Mesodermal cell (in vitro differentiated cells): ENCODE measurements around the gene SLC39A9.

Source experiments
- H3K27ac ChIP-seq: 2 replicates; pipeline ENCODE4 v1.7.0; 2013; ENCODE audit warnings: mild to moderate bottlenecking, low read depth, low read length, moderate library complexity; ENCODE audit not compliant: severe bottlenecking
- H3K36me3 ChIP-seq: 2 replicates; pipeline ENCODE4 v1.7.1; 2013; ENCODE audit warnings: mild to moderate bottlenecking, low read length, moderate library complexity; ENCODE audit not compliant: control insufficient read depth, insufficient read depth
- H3K4me1 ChIP-seq: one replicate; pipeline ENCODE4 v1.7.1; 2013; ENCODE audit warnings: mild to moderate bottlenecking, low read length; ENCODE audit not compliant: insufficient read depth, control insufficient read depth, poor library complexity, severe bottlenecking
- H3K4me3 ChIP-seq: 2 replicates; pipeline ENCODE4 v1.7.0; 2013; ENCODE audit warnings: low read length, control low read depth, mild to moderate bottlenecking; ENCODE audit not compliant: insufficient read depth, poor library complexity, severe bottlenecking; ENCODE audit errors: extremely low read depth
- H3K9me3 ChIP-seq: 2 replicates; pipeline ENCODE4 v1.7.1; 2013; ENCODE audit warnings: mild to moderate bottlenecking, low read length, moderate library complexity; ENCODE audit not compliant: control insufficient read depth
- WGBS, 2 experiments: methylation state at CpG; one replicate each; pipeline ENCODE4 v1.1.5; 2013; ENCODE audit warnings: missing lambda C conversion rate in 2 of 2; ENCODE audit not compliant: insufficient coverage in 2 of 2; 5-methylcytosine and 5-hydroxymethylcytosine counted together

The SLC39A9 gene

DNA sequence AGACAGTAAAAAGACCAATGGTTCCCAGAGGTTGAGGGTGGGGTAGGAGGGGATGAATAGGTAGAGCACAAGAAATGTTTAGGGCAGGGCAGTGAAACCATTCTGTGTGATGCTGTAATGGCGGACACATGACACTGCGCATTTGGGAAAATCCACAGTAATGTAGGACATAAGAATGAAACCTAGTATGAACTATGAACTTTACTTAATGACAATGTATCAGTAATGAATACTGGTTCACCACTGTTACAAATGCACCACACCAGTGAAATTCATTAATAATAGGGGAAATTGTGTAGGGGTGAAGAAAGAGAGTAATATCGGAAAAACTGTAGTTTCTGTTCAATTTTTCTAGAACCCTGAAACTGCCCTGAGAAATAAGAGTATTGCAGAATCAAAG, 6.0 kb upstream of the SLC39A9 start:
- Histone ChIP-seq H3K36me3 (peaks cover 94% of the 10 kb centered on the region), H3K4me3 (no peak overlapping the region), H3K4me1 (peaks cover 5% of the 10 kb centered on the region), H3K9me3 (no peaks in the 10 kb centered on the region), H3K27ac (no peak overlapping the region)
- WGBS, 2 experiments, result 100% methylated on average over 2 of the region's 3 CpGs; no CpG with 5 or more reads in 1 of the 2 experiments

DNA sequence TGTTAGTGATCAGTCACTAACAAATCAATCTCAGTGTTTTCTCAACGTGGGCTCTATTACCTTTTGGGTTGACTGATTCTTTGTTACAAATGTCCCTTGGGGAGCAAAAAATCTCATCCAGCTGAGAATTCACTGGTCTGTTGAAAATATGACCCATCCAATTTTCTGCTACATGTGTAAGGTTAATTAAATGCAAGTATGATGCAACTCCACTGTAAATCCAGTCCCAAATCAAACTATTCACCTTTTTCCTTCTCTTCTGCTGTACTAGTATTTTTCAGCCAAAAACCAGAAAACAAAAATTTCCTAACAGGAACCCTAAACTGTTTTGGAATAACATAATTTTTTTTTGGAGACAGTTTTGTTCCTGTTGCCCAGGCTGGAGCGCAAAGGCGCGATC, 2.6 kb upstream of the SLC39A9 start:
- peaks cover 61% of the 10 kb centered on the region for H3K36me3 ChIP-seq

DNA sequence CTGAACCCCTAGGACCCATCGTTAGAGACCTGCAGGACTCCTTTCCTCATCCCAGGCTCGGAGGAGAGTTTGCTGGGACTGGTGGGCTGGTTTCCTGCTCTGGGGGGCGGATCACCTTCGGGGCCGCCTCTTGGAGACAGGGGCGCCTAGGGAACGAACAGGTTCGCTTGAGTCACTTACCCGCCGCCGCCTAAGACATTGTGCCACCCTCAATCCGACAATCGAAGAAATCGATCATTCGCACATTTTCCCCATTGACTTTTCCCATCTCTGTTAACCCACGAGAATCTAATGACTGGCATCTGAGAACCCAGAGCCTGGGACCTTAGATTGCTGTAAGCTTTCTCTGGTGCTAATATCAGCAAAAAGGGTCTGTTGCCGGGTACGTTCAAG, 322 bp downstream of the SLC39A9 start:
- 1 to 2% methylated on average over 15 to 16 of the region's 18 CpGs for WGBS, 2 experiments
- Histone ChIP-seq H3K36me3 (peaks cover 36% of the 10 kb centered on the region), H3K4me1 (peaks cover 10% of the 10 kb centered on the region), H3K4me3 (peak overlapping the region; percentile 91), H3K9me3 (no peaks in the 10 kb centered on the region), H3K27ac (peak overlapping the region; percentile 81)

More for the DNA sequence above, 2.6 kb upstream of the SLC39A9 start:
- H3K27ac ChIP-seq, result no peak overlapping the region
- 96 to 100% methylated on average over 3 of the region's 4 CpGs for WGBS, 2 experiments
- no peaks in the 10 kb centered on the region for H3K9me3 ChIP-seq
- H3K4me1 ChIP-seq, result peaks cover 10% of the 10 kb centered on the region
- H3K4me3 ChIP-seq, result no peak overlapping the region

DNA sequence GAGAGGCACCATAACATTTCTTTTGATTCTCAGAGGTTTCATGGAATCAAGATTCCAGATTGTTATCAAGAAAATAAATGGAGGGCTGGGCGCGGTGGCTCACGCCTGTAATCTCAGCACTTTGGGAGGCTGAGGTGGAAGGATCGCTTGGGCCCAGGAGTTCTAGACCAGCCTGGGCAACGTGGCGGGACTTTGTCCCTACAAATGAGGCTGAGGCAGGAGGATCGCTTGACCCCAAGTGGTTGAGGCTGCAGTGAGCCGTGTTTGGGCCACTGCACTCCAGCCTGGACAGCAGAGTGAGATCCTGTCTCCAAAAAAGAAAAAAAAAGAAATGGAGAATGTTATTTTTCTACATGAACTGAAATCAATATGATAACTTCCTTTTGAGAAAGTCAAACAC, 1.3 kb downstream of the SLC39A9 start:
- Histone ChIP-seq H3K27ac (no peak overlapping the region), H3K4me3 (peak overlapping the region; percentile 91), H3K36me3 (peaks cover 33% of the 10 kb centered on the region), H3K9me3 (no peaks in the 10 kb centered on the region), H3K4me1 (peaks cover 10% of the 10 kb centered on the region)
- WGBS, 2 experiments, result 93 to 95% methylated on average over 8 of the region's 8 CpGs

DNA sequence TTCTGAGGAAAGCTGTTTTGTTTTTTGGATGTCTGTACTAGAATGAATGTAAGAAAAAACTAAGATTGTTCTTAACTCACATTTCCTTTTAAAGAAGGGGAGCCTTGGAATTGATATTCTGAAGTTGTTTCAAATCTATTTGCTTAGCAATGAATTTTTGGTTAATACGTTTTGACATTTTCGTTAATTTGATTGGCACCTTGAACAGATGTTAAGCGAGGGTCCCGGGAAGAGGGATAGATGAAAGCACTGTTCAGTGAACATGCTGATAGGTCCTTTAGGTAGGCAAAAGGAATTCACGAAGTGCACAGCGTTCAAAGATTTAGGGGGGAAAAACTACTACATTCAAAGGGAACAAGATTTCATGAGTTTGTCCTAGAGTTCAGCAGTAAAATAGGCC, 1.7 kb downstream of the SLC39A9 start:
- 87 to 90% methylated on average over 6 of the region's 6 CpGs for WGBS, 2 experiments
- peaks cover 10% of the 10 kb centered on the region for H3K4me1 ChIP-seq
- H3K9me3 ChIP-seq, result no peaks in the 10 kb centered on the region
- H3K4me3 ChIP-seq, result peak overlapping the region; percentile 91
- H3K27ac ChIP-seq, result no peak overlapping the region
- H3K36me3 ChIP-seq, result peaks cover 29% of the 10 kb centered on the region

DNA sequence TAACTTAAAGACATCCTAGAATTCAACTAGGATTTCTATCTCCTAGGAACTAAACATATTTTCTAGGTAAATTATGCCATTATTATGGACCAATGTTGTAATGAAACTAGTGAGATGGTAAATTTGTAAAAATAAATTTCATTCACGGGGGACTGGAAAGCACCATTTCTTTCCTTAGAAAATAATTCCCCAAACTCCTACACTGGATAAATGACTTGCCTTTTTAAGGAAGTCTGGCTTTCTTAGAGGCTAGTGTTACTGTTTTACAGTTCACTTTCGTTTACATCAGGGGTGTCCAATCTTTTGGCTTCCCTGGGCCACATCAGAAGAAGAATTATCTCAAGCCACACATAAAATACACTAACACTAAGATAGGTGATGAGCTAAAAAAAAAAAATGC, 3.3 kb downstream of the SLC39A9 start:
- WGBS, 2 experiments, result no CpG with 5 or more reads among the region's 2 CpGs
- Histone ChIP-seq H3K36me3 (peaks cover 13% of the 10 kb centered on the region), H3K4me1 (peaks cover 5% of the 10 kb centered on the region), H3K4me3 (no peak overlapping the region), H3K27ac (no peak overlapping the region), H3K9me3 (no peaks in the 10 kb centered on the region)

DNA sequence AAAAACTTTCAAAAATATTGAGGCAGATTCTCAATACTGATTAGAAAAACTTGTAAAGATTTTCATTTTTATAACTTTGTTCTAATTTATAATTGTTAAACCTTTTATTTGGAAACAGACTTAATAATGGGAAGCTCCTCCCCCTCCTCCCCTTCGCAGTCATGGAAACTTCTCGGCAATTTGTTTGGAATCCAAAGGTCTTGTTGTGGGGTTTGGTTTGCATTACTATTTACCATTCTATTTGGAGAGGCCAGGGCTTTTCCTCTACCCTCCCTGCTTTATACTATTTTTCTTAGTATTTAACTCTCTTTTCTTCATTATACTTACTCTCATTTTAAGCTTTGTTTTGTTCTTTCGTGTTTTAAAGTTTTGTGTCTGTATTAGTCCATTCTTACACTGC, 6.0 kb downstream of the SLC39A9 start:
- H3K9me3 ChIP-seq, result no peaks in the 10 kb centered on the region

DNA sequence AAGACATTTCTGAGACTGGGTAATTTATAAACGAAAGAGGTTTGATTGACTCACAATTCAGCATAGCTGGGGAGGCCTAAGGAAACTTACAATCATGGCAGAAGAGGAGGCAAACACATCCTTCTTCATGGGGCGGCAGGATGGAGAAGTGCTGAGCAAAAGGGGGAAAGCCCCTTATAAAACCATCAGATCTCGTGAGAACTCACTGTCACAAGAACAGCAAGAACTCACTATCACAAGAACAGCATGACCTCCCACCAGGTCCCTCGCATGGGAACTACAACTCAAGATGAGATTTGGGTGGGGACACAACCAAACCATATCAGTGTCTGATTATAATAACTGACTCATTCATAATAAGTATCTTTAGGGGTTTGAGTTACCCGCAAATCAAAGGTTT, 6.4 kb downstream of the SLC39A9 start:
- Histone ChIP-seq H3K36me3 (peaks cover 9% of the 10 kb centered on the region), H3K4me1 (peaks cover 5% of the 10 kb centered on the region), H3K9me3 (no peaks in the 10 kb centered on the region), H3K27ac (no peak overlapping the region), H3K4me3 (no peak overlapping the region)
- 100% methylated on average over 1 of the region's 5 CpGs; no CpG with 5 or more reads in 1 of the 2 experiments for WGBS, 2 experiments

More for the DNA sequence above, 6.0 kb downstream of the SLC39A9 start:
- no peak overlapping the region for H3K4me3 ChIP-seq
- no CpG with 5 or more reads among the region's 3 CpGs for WGBS, 2 experiments
- H3K27ac ChIP-seq, result no peak overlapping the region
- peaks cover 9% of the 10 kb centered on the region for H3K36me3 ChIP-seq
- H3K4me1 ChIP-seq, result peaks cover 5% of the 10 kb centered on the region

DNA sequence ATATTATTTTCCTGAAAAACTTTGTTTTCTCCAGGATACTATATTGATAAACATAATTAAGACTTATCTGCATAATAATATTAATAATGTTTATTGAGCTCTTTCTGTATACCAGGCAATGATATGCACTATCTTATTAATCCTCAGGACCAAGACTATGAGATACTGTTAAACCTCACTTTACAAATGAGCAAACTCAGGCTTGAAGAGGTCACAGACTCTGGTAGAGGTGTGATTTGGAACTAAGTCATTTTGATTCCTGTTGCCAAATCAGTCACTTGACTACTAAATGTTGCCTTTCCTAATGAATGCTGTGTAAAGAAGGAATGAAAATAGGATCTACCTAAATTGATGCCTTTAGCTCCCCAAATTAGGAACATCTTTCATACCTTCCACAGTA, 7.3 kb downstream of the SLC39A9 start:
- H3K9me3 ChIP-seq, result no peaks in the 10 kb centered on the region
- peaks cover 9% of the 10 kb centered on the region for H3K36me3 ChIP-seq
- H3K27ac ChIP-seq, result no peak overlapping the region
- H3K4me1 ChIP-seq, result no peaks in the 10 kb centered on the region
- H3K4me3 ChIP-seq, result no peak overlapping the region

DNA sequence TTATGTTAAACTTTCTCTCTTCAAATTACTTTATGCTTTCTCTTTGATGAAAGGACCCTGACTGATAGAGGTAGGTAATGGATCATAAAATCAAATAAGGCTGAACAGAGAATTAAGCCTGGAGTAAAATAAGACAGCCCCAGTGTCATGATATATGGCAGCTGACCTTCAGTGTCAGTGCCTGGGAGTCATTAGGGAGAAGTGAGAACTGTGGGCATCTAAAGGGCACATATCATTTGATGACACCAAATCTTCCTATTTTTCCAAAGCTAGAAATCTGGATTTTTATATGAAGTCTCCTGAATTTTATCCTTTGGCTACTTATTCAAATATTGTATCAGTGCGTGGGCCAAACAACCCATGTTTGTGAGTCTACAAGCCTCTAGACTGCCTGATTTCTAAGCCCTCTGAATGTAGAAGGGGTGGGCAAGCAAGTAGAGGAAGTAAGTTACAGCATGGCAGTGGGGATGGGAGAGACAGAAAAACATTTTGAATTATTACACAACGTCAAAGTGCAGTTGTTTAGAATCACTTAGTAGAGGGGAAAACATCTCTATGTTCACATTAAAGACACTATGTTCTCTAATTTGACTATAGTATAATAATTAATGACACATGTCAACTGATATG, 10.0 kb downstream of the SLC39A9 start:
- Histone ChIP-seq H3K27ac (no peak overlapping the region), H3K9me3 (no peaks in the 10 kb centered on the region), H3K4me3 (no peak overlapping the region), H3K4me1 (no peaks in the 10 kb centered on the region), H3K36me3 (peaks cover 9% of the 10 kb centered on the region)
- WGBS, 2 experiments, result 100% methylated on average over 1 of the region's 2 CpGs; no CpG with 5 or more reads in 1 of the 2 experiments

DNA sequence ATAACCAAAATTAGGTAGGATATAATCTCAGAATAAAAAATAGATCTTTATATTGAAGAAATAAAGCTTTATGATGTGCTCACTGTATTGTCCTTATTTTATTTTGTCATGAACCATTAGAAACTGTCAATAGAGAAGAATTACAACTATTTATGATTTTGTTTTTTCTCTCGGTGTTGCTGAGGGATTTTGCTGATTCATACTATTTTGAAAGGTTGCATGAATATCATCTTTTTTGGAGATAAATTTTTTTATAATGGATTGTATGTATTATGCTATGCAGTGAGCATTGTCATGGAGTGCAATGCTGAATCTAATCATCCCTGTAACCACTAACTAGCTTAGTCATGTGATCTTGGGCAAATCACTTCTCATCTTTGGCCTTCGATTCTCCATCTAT, 15.0 kb downstream of the SLC39A9 start:
- WGBS, 2 experiments, result no CpG with 5 or more reads among the region's 2 CpGs
- Histone ChIP-seq H3K36me3 (no peaks in the 10 kb centered on the region), H3K4me3 (no peak overlapping the region), H3K27ac (no peak overlapping the region), H3K9me3 (peaks cover 7% of the 10 kb centered on the region), H3K4me1 (no peaks in the 10 kb centered on the region)
